G401 (cell line): ENCODE results near the gene ADCY9. TPM values are rescaled to one million over a fixed set of nuclear protein-coding genes. Genes with fewer than 3 reads are reported as not detected.
"Not testable (repeated sequence)": the region's sequence is repeated elsewhere in the genome, so short reads cannot be mapped to it uniquely, and the experiment has no call there.

Source experiments
- DNase-seq: peaks from one replicate; pipeline ENCODE4 v3.0.0-alpha.2; 2015; ENCODE audit warnings: low spot score
- in situ Hi-C: cut with HindIII; loops from 2 replicates; pipeline ENCODE4 v1.10.0; 2016; ENCODE audit warnings: low sequenced_read_pairs, mixed read lengths
- total RNA-seq: library from RNA; depleted of rRNA; stranded (reverse); fragments of >200 nt; shearing (Covaris generic); gene quantifications from 2 replicates; pipeline ENCODE4 v1.2.3, GENCODE V29; 2014

Gene ADCY9
- total RNA-seq, 1 experiment from 2014 or later: 2.6 TPM

DNA sequence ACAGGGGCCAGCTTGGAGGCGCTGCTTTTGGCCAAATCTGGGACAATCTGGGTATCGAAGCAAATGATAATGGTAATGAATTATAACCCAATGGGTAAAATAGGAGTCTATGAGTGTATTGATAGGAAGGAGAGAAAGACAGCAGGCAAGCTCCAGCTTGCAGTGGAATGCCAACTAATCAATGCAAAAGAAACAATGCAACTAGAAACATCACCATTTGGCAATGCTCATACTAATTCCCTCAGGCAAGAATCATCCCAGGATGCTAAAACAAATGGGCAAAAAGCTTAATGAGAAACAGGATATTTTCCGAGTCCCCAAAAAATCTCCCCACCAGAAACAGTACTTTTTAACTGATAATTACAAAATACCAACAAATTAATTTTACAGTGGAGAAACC lies 64.7 kb downstream of the ADCY9 start:
- no peak for DNase-seq
- in situ Hi-C loops: no loop called here

DNA sequence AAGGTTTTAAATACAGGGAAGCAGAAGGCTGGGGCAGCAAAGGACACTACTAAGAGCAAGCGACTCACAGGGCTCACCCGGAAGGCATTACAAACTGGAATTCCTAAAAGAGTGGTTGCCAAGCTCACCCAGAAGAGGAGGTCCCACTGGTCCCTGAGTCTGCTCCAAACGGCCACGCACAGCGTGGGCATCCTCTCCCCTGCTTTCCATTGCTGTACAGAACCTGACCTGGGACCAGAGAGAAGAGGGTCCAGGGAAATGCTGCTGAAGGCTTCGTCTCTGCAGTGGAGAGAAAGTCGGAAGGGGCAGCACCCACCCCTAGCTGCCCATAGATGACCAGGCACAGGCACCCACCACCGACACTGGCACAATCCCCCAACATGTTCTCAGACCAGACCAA lies 67.2 kb downstream of the ADCY9 start:
- in situ Hi-C loops: no loop called here
- no peak for DNase-seq

DNA sequence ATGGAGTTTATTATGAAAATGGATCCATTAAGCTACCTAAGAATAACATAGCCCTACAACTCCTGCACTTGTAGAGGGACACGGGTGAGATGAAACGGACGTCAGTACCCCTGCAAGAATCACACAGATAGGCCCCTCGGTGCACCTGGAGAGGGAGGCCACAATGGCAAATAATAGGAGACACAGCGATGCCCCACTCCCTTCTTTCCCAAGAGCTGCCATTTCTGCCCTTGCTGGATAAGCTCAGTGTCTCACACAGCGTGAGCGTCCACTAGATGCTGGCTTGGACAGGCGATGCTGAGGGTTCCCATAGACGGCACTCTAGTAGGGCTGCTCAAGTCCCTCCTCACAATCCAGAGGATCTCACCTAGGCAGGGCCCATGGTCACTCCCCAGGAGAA lies 67.8 kb downstream of the ADCY9 start:
- no peak for DNase-seq
- in situ Hi-C loops: no loop called here

DNA sequence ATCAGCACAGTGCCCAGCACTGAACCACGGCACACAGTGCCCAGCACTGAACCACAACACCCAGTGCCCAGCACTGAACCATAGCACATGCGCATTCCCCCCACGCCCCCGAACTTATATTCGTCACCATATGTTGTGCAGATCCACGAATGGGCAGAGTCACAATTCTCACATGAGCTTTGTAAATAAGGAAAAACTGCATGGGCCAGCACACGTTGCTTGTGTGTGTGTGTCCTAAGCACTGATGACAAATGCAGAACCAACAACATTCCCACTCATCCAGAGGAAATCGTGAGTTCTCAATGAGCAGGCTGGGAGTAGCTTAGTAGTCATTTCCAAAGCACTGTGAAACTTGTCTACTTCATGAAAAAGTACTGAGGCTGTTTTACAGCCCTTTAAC lies 70.0 kb downstream of the ADCY9 start:
- in situ Hi-C loops: no loop called here
- no peak for DNase-seq

DNA sequence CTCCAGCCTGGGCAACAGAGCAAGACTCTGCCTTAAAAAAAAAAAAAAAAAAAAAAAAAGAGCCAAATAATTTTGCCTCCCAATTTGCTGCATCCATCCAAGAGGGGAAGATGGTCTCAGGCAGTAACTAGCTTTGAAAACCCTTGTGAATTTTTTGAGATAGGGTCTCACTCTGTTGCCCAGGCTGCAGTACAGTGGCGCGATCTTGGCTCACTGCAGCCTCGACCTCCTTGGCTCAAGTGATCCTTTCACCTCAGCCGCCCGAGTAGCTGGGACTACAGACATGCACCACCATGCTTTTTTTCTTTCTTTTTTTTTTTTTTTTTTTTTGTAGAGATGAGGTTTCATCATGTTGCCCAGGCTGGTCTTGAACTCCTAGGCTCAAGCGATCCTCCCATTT lies 70.7 kb downstream of the ADCY9 start:
- DNase-seq, in situ Hi-C loops: not testable (repeated sequence)

DNA sequence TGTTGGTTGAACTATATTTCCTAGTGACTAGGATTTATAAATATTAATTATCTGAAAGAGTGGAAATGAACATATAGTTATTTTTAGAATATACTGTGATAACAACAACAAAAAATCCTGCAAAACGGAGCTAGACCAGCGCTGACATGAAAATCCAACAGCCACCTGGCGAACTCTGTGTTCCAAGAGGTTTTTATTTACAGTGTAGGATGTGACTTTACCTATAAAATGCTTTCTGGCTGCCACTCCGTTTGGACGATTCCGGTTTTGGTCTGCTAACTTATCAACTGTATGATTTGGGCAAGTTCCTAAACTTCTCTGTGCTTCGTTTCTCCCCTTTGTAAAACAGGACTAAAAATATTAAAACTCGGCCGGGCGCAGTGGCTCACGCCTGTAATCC lies 73.7 kb downstream of the ADCY9 start:
- DNase-seq: no peak
- in situ Hi-C loops: no loop called here

DNA sequence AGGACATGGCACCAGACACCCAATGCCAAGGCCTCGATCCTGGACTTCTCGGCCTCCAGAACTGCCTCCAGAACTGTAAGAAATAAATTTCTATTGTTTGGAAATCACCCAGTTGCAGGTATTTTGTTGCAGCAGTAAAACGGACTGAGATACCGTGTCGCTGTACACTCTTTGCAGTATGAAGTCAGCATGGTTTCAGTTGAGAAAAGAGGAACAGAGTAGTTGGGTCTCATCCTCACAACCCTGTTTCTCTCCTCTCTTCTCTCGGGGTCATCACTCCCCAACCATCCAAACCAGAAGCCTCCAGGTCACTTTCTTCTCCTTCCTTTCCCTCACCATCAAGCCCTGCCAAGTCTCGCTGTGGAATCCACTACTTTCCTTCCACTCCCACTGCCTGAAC lies 77.8 kb downstream of the ADCY9 start:
- in situ Hi-C loops: no loop called here

DNA sequence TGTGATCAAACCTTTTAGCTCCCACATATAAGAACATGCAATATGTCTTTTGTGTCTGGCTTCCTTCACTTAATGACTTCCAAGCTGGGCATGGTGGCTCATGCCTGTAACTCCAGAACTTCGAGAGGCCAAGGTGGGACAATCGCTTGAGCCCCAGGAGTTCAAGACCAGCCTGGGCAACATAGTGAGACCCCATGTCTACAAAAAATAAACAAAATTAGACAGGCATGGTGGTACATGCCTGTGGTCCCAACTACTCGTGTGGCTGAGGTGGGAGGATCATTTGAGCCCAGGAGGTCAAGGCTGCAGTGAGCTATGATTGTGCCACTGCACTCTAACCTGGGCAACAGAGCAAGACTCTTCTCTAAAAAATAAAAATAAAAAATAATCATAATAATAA lies 79.3 kb downstream of the ADCY9 start:
- DNase-seq, in situ Hi-C loops: not testable (repeated sequence)

More for the DNA sequence above, 77.8 kb downstream of the ADCY9 start:
- DNase-seq: no peak

DNA sequence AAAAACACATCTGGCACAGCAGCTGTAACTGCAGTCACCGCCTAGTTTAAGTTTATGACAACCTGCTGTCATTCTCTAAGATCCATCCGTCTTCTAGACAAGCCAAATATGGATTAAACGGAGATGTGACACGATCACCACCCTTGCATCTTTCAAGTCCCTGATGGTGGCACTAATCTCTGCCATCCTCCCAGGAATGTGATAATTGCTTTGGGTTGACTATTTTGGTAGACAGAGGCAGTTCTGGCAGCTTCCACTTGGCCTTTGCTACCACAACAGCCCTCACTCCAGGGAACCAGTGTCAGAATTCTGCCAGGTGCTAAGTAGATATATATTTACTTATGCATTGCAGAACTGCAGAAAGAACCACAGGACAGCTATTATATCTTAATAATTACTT lies 81.3 kb downstream of the ADCY9 start:
- no peak for DNase-seq
- in situ Hi-C loops: no loop called here

DNA sequence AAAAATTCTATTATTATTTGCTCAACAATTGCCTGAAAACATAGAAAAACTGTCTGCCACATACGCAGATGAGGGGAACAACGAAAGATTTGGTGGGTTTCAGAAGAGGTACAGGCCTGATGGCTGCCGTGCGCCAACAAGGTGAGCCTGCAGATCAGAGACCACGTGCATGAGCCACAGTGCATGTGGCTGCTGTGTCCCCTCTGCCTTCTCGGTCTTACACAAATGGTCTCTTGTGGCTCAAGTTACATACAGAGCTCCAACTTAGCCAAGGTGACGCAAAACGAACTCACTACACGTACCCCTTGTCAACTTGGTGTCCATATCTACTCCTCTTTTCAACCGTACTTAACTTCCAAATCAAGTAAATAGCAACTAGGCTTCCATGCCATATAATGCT lies 82.3 kb downstream of the ADCY9 start:
- in situ Hi-C loops: no loop called here
- no peak for DNase-seq

DNA sequence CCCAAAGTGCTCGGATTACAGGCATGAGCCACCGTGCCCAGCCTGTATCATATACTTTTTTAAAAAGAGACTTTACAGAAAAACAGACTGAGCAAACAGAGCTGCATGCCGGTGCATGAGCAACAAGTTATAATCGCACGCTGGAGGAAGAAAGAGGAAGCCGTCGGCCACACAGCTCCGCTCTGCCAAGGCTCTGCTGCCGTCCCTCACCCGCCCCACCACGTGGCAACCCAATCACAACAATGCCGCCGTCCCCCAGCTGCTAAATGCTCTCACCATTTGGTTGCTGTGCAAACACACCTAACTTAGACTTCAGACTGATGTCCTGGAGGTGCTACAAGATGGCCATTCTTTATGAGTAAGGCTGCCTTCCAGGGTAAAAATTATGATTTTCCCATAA lies 83.5 kb downstream of the ADCY9 start:
- in situ Hi-C loops: no loop called here
- DNase-seq: no peak

DNA sequence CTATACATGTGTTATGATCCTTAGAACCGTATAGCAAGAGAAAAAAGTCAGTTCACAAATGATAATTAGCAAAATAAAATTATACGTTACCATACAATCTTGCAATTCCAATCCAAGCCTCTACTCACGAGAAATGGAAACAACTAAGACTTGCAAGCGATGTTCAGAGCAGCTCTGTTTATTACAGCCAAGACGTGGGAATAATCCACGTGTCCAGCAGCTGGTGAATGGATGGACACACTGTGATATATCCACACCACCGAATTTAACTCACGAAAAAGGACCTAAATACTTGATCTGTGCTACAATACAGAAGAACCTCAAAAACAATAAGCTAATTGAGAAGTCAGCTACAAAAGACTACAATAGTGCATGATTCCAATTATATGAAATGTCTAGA lies 88.1 kb downstream of the ADCY9 start:
- no peak for DNase-seq
- in situ Hi-C loops: no loop called here

DNA sequence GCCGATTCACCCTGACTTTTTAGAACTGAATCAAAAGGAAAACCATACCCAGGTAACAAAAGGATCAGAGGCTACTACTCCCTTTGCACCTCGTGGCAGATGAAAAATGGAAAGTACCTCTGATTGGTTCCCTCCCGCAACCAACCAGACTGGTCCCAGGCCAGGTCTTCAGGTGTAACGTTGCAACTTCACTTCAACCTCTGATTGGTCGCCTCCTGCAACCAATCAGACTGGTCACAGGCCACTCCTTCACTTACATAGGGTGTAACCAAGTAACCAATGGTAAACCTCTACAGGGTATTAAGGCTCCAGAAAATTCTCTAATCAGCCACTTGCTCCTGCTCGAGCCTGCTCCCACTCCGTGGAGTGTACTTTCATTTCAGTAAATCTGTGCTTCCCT lies 89.4 kb downstream of the ADCY9 start:
- in situ Hi-C loops: no loop called here
- DNase-seq: no peak

DNA sequence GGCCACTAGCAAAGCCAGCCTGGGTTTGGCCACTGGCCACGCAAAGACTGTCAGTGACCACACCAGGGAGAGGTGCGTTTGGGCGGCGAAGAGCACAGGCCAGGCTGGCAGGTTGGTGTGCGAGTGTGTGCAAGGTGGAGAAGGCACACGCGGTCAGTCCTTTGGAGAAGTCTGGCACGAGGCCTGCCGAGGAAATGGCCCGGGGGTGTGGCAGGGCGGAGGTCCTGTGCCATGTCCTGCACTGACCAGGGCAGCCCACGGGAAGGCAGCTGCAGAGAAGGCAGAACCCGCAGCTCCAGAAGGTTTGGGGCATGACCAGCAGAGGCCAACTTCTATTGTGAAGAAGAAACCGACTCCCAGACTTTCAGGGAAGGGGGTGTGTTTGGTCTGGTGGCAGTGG lies 90.8 kb downstream of the ADCY9 start:
- no peak for DNase-seq
- in situ Hi-C loops: no loop called here

DNA sequence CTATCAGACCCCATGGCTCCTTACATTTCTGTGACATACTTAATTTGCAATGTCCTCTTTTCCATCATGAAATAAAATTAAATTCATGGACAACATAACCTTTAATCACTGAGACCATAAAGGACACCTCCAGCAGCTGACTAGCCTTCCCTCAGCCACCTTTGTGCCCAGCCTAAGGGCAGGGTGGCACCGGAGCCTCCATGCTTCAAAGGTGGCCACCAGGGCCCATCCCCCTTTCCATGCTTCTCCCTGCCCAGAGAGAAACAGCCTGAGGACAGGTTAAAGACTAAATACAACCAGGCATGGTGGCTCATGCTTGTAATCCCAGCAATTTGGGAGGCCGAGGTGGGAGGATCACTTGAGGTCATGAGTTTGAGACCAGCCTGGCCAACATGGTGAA lies 94.3 kb downstream of the ADCY9 start:
- no peak for DNase-seq
- in situ Hi-C loops: no loop called here

DNA sequence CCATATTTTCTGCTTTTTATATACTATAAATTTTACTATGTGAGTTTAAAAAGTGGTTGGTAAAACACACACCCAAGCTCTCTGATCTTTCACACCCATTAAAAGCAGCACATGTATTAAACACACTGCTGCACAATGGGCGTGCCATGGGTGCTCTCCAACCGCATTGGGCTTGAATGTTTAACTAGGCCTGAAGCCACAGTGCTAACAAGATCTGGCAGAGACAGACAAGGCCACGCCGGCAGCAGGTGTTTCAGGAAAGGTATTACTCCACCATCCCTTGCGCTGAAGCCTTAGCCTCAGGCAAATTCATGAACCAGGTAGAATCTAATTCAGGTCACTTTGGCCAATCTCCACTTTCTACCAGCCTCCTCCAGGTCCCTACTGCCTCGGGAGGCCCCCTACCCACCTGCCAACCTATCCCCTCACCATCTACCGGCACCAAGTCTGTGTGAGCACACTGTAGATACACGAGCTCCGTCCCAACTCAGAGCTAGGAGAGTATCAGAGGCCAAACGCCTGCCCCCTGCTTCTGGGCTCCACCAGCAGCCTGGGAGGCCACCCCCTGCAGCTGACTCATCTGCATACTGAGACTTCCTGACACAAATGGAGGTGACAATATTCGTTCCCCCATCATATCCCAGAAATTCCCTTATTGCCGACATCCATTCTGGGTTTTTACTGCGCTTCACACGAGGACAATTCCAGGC lies 95.0 kb downstream of the ADCY9 start:
- in situ Hi-C loops: no loop called here
- peak; percentile 46 for DNase-seq

DNA sequence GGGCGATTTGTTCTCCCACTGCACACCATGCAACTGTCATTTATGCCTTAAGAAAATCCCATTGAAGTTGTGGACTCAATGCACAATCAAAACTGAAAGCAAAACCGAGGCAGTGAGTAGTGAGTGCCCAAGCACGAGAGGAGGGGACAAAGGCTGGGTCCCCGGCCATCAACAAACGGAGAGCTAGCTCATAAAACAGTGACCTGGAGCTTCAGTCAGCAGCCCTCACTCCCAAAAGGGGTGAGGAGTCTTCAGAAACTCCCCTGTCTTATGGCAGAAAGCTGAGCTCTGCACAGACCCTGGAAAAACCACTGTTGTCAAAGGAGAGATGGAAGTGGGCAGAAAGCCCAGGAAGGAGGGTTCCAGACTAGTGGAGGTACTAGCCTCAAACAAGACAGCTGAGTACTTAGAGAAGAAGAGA lies 96.9 kb downstream of the ADCY9 start:
- in situ Hi-C loops: no loop called here

DNA sequence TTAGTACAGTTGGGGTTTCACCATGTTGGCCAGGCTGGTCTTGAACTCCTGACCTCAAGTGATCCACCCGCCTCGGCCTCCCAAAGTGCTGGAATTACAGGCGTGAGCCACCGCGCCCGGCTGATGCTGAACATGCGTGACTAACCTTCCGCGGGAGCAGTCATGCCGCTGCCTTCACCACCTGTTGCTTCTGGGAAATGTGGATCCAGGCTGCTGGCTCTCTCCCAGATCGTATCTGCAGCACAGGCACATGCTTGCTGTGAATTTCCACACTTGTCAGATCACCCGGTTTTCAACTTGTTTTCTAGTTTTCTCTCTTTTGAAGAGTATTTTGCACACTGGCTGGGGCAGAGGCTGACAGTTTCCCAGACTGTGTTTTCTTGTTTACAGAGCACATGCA lies 97.9 kb downstream of the ADCY9 start:
- DNase-seq: peak; percentile 55

More for the DNA sequence above, 96.9 kb downstream of the ADCY9 start:
- no peak for DNase-seq

DNA sequence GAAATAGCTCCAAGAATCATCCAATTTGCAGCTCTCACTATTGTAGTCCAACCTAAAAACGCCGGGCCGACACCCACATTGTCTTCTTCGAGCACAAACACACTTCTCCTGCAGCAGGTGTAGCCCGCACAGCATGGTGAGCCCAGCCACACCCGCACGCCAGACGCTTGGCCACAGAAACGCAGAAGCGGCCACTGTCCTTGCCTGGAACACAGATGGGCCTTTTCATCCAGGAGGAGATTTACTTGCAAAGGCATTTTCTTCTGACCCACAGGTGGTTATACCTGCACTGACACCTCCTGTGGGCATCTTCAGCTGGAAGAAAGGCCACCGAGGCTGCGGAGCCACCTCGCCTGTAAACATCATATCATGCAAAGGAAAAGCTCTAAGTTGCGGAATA lies 98.4 kb downstream of the ADCY9 start:
- DNase-seq: no peak
- in situ Hi-C loops: no loop called here

More for the DNA sequence above, 97.9 kb downstream of the ADCY9 start:
- in situ Hi-C loops: no loop called here

DNA sequence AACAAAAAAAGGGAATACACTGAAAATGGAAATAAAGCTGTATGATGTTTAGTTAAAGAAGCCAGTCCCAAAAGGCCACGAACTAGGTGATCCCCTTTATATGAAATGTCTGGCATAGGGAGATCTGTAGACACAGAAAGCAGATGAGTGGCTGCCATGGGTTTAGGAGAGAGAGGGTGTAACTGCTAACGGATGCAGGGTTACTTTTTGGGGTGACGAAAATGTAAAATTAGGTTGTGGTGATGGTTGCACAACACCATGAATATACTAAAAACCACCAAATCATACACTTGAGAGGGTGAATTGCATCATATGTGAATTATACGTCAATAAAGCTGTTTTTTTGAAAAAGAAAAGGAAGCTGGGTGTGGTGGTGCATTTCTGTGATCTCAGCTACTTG lies 99.6 kb downstream of the ADCY9 start:
- in situ Hi-C loops: no loop called here
- no peak for DNase-seq

DNA sequence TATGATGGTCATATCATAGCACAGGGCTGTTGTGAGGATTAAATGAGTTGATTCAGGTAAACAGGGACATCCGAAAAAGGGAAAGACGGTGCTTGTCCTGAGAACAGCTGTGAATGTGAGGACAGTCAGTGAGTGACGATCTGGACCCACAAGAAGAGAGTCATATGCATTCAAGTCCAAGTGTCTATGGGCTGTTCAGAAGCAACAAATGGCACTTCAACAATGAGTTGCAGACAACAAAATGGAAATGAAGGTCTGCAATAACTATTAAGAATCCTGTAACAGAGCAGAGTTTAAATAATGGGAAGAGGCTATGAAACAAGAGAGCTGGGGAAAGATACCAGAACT lies 100.3 kb downstream of the ADCY9 start:
- no peak for DNase-seq
- in situ Hi-C loops: no loop called here
